Activated T-helper 1 cell treated with Interleukin-2 at 50 U/mL for 16 hours (primary cell): Measurements from ENCODE around the gene BICD2.

ENCODE experiments used
- DNase-seq: peaks from one replicate; pipeline ENCODE4 v3.0.0-alpha.2; 2020; ENCODE audit warnings: low read depth

BICD2 gene

GRCh38 chr9:92714787-92715487 is 49.7 kb downstream of the BICD2 start:
- DNase-seq = no peak

GRCh38 chr9:92714016-92714415 is 50.6 kb downstream of the BICD2 start:
- no peak for DNase-seq

- no peak for DNase-seq
Observed at GRCh38 chr9:92713528-92713927, 51.1 kb downstream of the BICD2 start.

GRCh38 chr9:92712767-92713166 is 51.9 kb downstream of the BICD2 start:
- DNase-seq = no peak

GRCh38 chr9:92711844-92712243 is 52.8 kb downstream of the BICD2 start:
- no peak for DNase-seq

GRCh38 chr9:92711146-92711545 is 53.5 kb downstream of the BICD2 start:
- DNase-seq = no peak

- DNase-seq = no peak
Observed at GRCh38 chr9:92710368-92710767, 54.3 kb downstream of the BICD2 start.

- DNase-seq = no peak
Observed at GRCh38 chr9:92709954-92710353, 54.7 kb downstream of the BICD2 start.

GRCh38 chr9:92709240-92709639 is 55.4 kb downstream of the BICD2 start:
- no peak for DNase-seq

- no peak for DNase-seq
Observed at GRCh38 chr9:92707530-92707929, 57.1 kb downstream of the BICD2 start.

- DNase-seq = no peak
Observed at GRCh38 chr9:92706218-92706940, 58.3 kb downstream of the BICD2 start.

GRCh38 chr9:92704528-92704927 is 60.1 kb downstream of the BICD2 start:
- no peak for DNase-seq

GRCh38 chr9:92696619-92697018 is 68.0 kb downstream of the BICD2 start:
- no peak for DNase-seq

- no peak for DNase-seq
Observed at GRCh38 chr9:92686954-92687353, 77.7 kb downstream of the BICD2 start.

GRCh38 chr9:92685022-92685421 is 79.6 kb downstream of the BICD2 start:
- DNase-seq = no peak

- no peak for DNase-seq
Observed at GRCh38 chr9:92682269-92682668, 82.4 kb downstream of the BICD2 start.

GRCh38 chr9:92680166-92681119 is 84.2 kb downstream of the BICD2 start:
- no peak for DNase-seq

GRCh38 chr9:92679413-92680165 is 85.0 kb downstream of the BICD2 start:
- no peak for DNase-seq

GRCh38 chr9:92671323-92671722 is 93.3 kb downstream of the BICD2 start:
- no peak for DNase-seq

GRCh38 chr9:92669890-92670708 is 94.5 kb downstream of the BICD2 start, which contains the start of gene IPPK:
Gene IPPK (minus strand): TSS chr9:92670131. CDS start chr9:92669988, 143 bp downstream.
- peak; percentile 97 for DNase-seq

GRCh38 chr9:92669527-92669889 is 95.1 kb downstream of the BICD2 start:
- peak; percentile 13 for DNase-seq
